Right lung (tissue), 10 donors: ENCODE data around the gene SGTA. TPM values are rescaled to one million over a fixed set of nuclear protein-coding genes. Genes with fewer than 3 reads are reported as not detected.
"Not testable (repeated sequence)": the region's sequence is repeated elsewhere in the genome, so short reads cannot be mapped to it uniquely, and the experiment has no call there.

Experiments
- DNase-seq, 2 donors: peaks; one replicate each; pipeline ENCODE4 v3.0.0-alpha.2; 2013
- long read RNA-seq, 8 donors: transcript quantifications; one replicate each; lab custom pipeline, GENCODE V29; 2026
- polyA plus RNA-seq, 5 donors: library from polyadenylated mRNA; unstranded; fragments of 120-200 nt; gene quantifications; one replicate each; pipeline versions ENCODE4 v1.2.1 to v1.2.3, GENCODE V29; 2013; ENCODE audit warnings: inconsistent platforms in 1 of 5, low replicate concordance in 1 of 5; ENCODE audit not compliant: insufficient read length in 5 of 5, insufficient read depth in 1 of 5

SGTA gene
- 10 to 100 TPM; 38.2 to 65.9 (median 46.2) TPM for polyA plus RNA-seq
- long read RNA-seq, donor 1, transcript SGTA-201 (12 exons, 2,330 nt) = major isoform, 18 of 60 reads
- long read RNA-seq, donor 1, partial matches to known transcripts = 42 of 60 reads
- long read RNA-seq, donor 1, other reads (novel, unspliced or antisense) = 0 of 60 reads
- long read RNA-seq, donor 2, transcript SGTA-201 (12 exons, 2,330 nt) = major isoform, 9 of 15 reads
- long read RNA-seq, donor 2, partial matches to known transcripts = 6 of 15 reads
- long read RNA-seq, donor 2, other reads (novel, unspliced or antisense) = 0 of 15 reads
- long read RNA-seq, donor 3, transcript SGTA-201 (12 exons, 2,330 nt) = major isoform, 5 of 15 reads
- long read RNA-seq, donor 3, partial matches to known transcripts = 10 of 15 reads
- long read RNA-seq, donor 3, other reads (novel, unspliced or antisense) = 0 of 15 reads
- long read RNA-seq, donor 4, transcript SGTA-201 (12 exons, 2,330 nt) = major isoform, 5 of 5 reads
- long read RNA-seq, donor 4, partial matches to known transcripts = 0 of 5 reads
- long read RNA-seq, donor 4, other reads (novel, unspliced or antisense) = 0 of 5 reads
- long read RNA-seq, donor 5, transcript SGTA-201 (12 exons, 2,330 nt) = major isoform, 12 of 19 reads
- long read RNA-seq, donor 5, partial matches to known transcripts = 7 of 19 reads
- long read RNA-seq, donor 5, other reads (novel, unspliced or antisense) = 0 of 19 reads
- long read RNA-seq, donor 6, transcript SGTA-201 (12 exons, 2,330 nt) = major isoform, 13 of 34 reads
- long read RNA-seq, donor 6, partial matches to known transcripts = 20 of 34 reads
- long read RNA-seq, donor 6, other reads (novel, unspliced or antisense) = 0 of 34 reads
- long read RNA-seq, donor 7, transcript SGTA-201 (12 exons, 2,330 nt) = major isoform, 13 of 26 reads
- long read RNA-seq, donor 7, partial matches to known transcripts = 13 of 26 reads
- long read RNA-seq, donor 7, other reads (novel, unspliced or antisense) = 0 of 26 reads
- long read RNA-seq, donor 8, partial matches to known transcripts = 5 of 8 reads
- long read RNA-seq, donor 8, other reads (novel, unspliced or antisense) = 0 of 8 reads

- DNase-seq = peak; percentile 97 to 98
These were observed at the start of gene SGTA for GRCh38 chr19:2782936-2783780. Gene SGTA, minus strand, starts transcription at chr19:2783273. Its CDS starts 14,205 bp downstream, at chr19:2769068.

GRCh38 chr19:2827840-2828489, 44.9 kb upstream of the SGTA start:
- DNase-seq = no peak

- DNase-seq = no peak
These were observed 43.9 kb upstream of the SGTA start for GRCh38 chr19:2827022-2827421.

- DNase-seq = no peak
These were observed 41.1 kb upstream of the SGTA start for GRCh38 chr19:2824129-2824528.

- DNase-seq = no peak
These were observed 40.6 kb upstream of the SGTA start for GRCh38 chr19:2823646-2824045.

GRCh38 chr19:2822846-2823245, 39.8 kb upstream of the SGTA start:
- no peak for DNase-seq

- no peak for DNase-seq
These were observed 37.1 kb upstream of the SGTA start for GRCh38 chr19:2820112-2820702.

GRCh38 chr19:2819540-2820111, 36.6 kb upstream of the SGTA start, which contains the start of gene ZNF554:
Gene ZNF554, plus strand, starts transcription at chr19:2819868. Its CDS starts 204 bp downstream, at chr19:2820072.
- DNase-seq = peak; percentile 93 to 95

- not testable (repeated sequence) for DNase-seq
These were observed 34.3 kb upstream of the SGTA start for GRCh38 chr19:2817237-2817829.

- DNase-seq = no peak
These were observed 33.6 kb upstream of the SGTA start for GRCh38 chr19:2816641-2817040.

GRCh38 chr19:2815923-2816322, 32.9 kb upstream of the SGTA start:
- DNase-seq = no peak

GRCh38 chr19:2815191-2815614, 32.1 kb upstream of the SGTA start:
- no peak for DNase-seq

- no peak for DNase-seq
These were observed 31.4 kb upstream of the SGTA start for GRCh38 chr19:2814426-2814825.

GRCh38 chr19:2813235-2814160, 30.4 kb upstream of the SGTA start:
- peak in 1 of 2 donors; percentile 4 for DNase-seq

- no peak for DNase-seq
These were observed 29.6 kb upstream of the SGTA start for GRCh38 chr19:2812414-2813234.

GRCh38 chr19:2811735-2812413, 28.8 kb upstream of the SGTA start:
- no peak for DNase-seq
